Head of caudate nucleus (tissue), 42 donors: ENCODE measurements around the gene CTAG1A.
"Not testable (repeated sequence)": the region's sequence is repeated elsewhere in the genome, so short reads cannot be mapped to it uniquely, and the experiment has no call there.

Experiments
- DNase-seq, 42 donors: peaks; one replicate each; pipeline versions ENCODE4 v3.0.0 to v3.0.0-alpha.2; 2020 to 2021; ENCODE audit warnings: mixed read lengths in 7 of 42
- intact Hi-C: fragments of 100-400 bp; cut with DNase I; formaldehyde crosslinking; loops from one replicate; pipeline ENCODE4 v1.15.0; 2022

The CTAG1A gene

GRCh38 chrX:154560326-154560725 is 24.6 kb upstream of the CTAG1A start:
- intact Hi-C loops, DNase-seq: not testable (repeated sequence)

GRCh38 chrX:154562295-154562694 is 22.6 kb upstream of the CTAG1A start:
- intact Hi-C loops, DNase-seq: not testable (repeated sequence)

GRCh38 chrX:154570361-154570760 is 14.6 kb upstream of the CTAG1A start:
- intact Hi-C loops, DNase-seq: not testable (repeated sequence)

GRCh38 chrX:154573061-154573460 is 11.9 kb upstream of the CTAG1A start:
- DNase-seq, result not testable (repeated sequence)

GRCh38 chrX:154575076-154575475 is 9.9 kb upstream of the CTAG1A start:
- DNase-seq, intact Hi-C loops: not testable (repeated sequence)

More at GRCh38 chrX:154573061-154573460, 11.9 kb upstream of the CTAG1A start:
- intact Hi-C loops, result not testable (repeated sequence)

GRCh38 chrX:154582994-154583393 is 1.9 kb upstream of the CTAG1A start:
- intact Hi-C loops, DNase-seq: not testable (repeated sequence)

- intact Hi-C loops, result not testable (repeated sequence)
Observed at GRCh38 chrX:154590415-154590814, 5.5 kb downstream of the CTAG1A start.

GRCh38 chrX:154592505-154592904 is 7.6 kb downstream of the CTAG1A start:
- intact Hi-C loops, result no loop called here
- DNase-seq, result no peak

More at GRCh38 chrX:154590415-154590814, 5.5 kb downstream of the CTAG1A start:
- not testable (repeated sequence) for DNase-seq

- no peak for DNase-seq
- intact Hi-C loops, result no loop called here
Observed at GRCh38 chrX:154593201-154593600, 8.3 kb downstream of the CTAG1A start.

GRCh38 chrX:154594491-154594890 is 9.6 kb downstream of the CTAG1A start:
- intact Hi-C loops, result no loop called here
- DNase-seq, result peak in 1 of 42 donors; percentile 5

GRCh38 chrX:154595559-154596249 is 10.8 kb downstream of the CTAG1A start:
- peak in 1 of 42 donors; percentile 10 for DNase-seq
- intact Hi-C loops, result no loop called here

- peak in 1 of 42 donors; percentile 19 for DNase-seq
- intact Hi-C loops, result no loop called here
Observed at GRCh38 chrX:154596290-154596929, 11.5 kb downstream of the CTAG1A start.

- DNase-seq, result no peak
- intact Hi-C loops, result no loop called here
Observed at GRCh38 chrX:154597221-154597620, 12.3 kb downstream of the CTAG1A start.

- no peak for DNase-seq
- intact Hi-C loops, result no loop called here
Observed at GRCh38 chrX:154598656-154599055, 13.7 kb downstream of the CTAG1A start.

- intact Hi-C loops, result no loop called here
- no peak for DNase-seq
Observed at GRCh38 chrX:154599531-154599930, 14.6 kb downstream of the CTAG1A start.

GRCh38 chrX:154600759-154601374 is 15.9 kb downstream of the CTAG1A start:
- intact Hi-C loops, result no loop called here
- DNase-seq, result no peak

- DNase-seq, result no peak
- intact Hi-C loops, result no loop called here
Observed at GRCh38 chrX:154602226-154602625, 17.3 kb downstream of the CTAG1A start.

GRCh38 chrX:154602766-154603437 is 18.0 kb downstream of the CTAG1A start:
- intact Hi-C loops, result no loop called here
- DNase-seq, result no peak
